Kidney epithelial cell (primary cell): ENCODE measurements around the gene MYRIP. TPM values are rescaled to one million over a fixed set of nuclear protein-coding genes. Genes with fewer than 3 reads are reported as not detected.
"Not testable (repeated sequence)": the region's sequence is repeated elsewhere in the genome, so short reads cannot be mapped to it uniquely, and the experiment has no call there.

Source experiments
- DNase-seq: peaks from one replicate; pipeline ENCODE4 v3.0.0-alpha.2; 2010; ENCODE audit warnings: low read depth
- H3K27me3 ChIP-seq: 2 replicates; pipeline ENCODE4 v1.6.0; 2011; ENCODE audit warnings: low read length; ENCODE audit not compliant: control insufficient read depth, insufficient read depth
- H3K36me3 ChIP-seq: 2 replicates; pipeline ENCODE4 v1.5.1; 2011; ENCODE audit warnings: low read length; ENCODE audit not compliant: control insufficient read depth, insufficient read depth
- H3K4me3 ChIP-seq: 2 replicates; pipeline ENCODE4 v1.5.1; 2011; ENCODE audit warnings: low read depth, mild to moderate bottlenecking, control low read depth, low read length
- CTCF ChIP-seq: IDR thresholded peaks from 2 replicates; pipeline ENCODE4 v1.5.1; 2011; ENCODE audit warnings: mild to moderate bottlenecking, moderate library complexity, low read length, control low read depth, inconsistent platforms; ENCODE audit not compliant: insufficient read depth, poor library complexity, severe bottlenecking
- total RNA-seq: library from RNA; depleted of rRNA; stranded (reverse); fragments of >200 nt; gene quantifications from 2 replicates; pipeline ENCODE4 v1.2.3, GENCODE V29; 2015

The MYRIP gene
- total RNA-seq, 1 donor from 2014 or later: 0.04 TPM

- TF ChIP-seq CTCF: no peak
These were observed 273.7 kb downstream of the MYRIP start for GRCh38 chr3:40083066-40083465.

GRCh38 chr3:40084424-40084823 lies 275.0 kb downstream of the MYRIP start:
- DNase-seq, H3K36me3 ChIP-seq, H3K27me3 ChIP-seq, H3K4me3 ChIP-seq: not testable (repeated sequence)

More at GRCh38 chr3:40083066-40083465, 273.7 kb downstream of the MYRIP start:
- Histone ChIP-seq H3K36me3 (no peaks in the 10 kb centered on the region), H3K27me3 (no peaks in the 10 kb centered on the region), H3K4me3 (no peak overlapping the region)
- no peak for DNase-seq

GRCh38 chr3:40086890-40087883 lies 277.8 kb downstream of the MYRIP start:
- no peak overlapping the region for H3K4me3 ChIP-seq
- DNase-seq: no peak
- TF ChIP-seq CTCF: no peak
- no peaks in the 10 kb centered on the region for H3K36me3 ChIP-seq
- H3K27me3 ChIP-seq: no peaks in the 10 kb centered on the region

GRCh38 chr3:40088527-40089170 lies 279.2 kb downstream of the MYRIP start:
- Histone ChIP-seq H3K36me3 (no peaks in the 10 kb centered on the region), H3K4me3 (no peak overlapping the region), H3K27me3 (no peaks in the 10 kb centered on the region)
- no peak for TF ChIP-seq CTCF
- DNase-seq: no peak

GRCh38 chr3:40096661-40097111 lies 287.3 kb downstream of the MYRIP start:
- no peaks in the 10 kb centered on the region for H3K27me3 ChIP-seq
- H3K36me3 ChIP-seq: no peaks in the 10 kb centered on the region
- no peak for DNase-seq
- no peak for TF ChIP-seq CTCF
- H3K4me3 ChIP-seq: no peak overlapping the region
